Right lobe of liver (tissue), 6 donors: ENCODE measurements around the gene DIP2C. TPM values are rescaled to one million over a fixed set of nuclear protein-coding genes. Genes with fewer than 3 reads are reported as not detected.

Experiments used
- ATAC-seq, 4 donors: fragments of 200-7000 bp; cut with Tn5 transposase; one replicate each; pipeline ENCODE4 v1.9.1; 2020; ENCODE audit warnings: mild to moderate bottlenecking in 4 of 4, moderate library complexity in 4 of 4
- DNase-seq, 3 donors: peaks; one replicate each; pipeline ENCODE4 v3.0.0-alpha.2; 2020
- H3K27ac ChIP-seq, 3 donors: fragments of 200-600 bp; one replicate each; pipeline ENCODE4 v1.8.0; 2022
- H3K27me3 ChIP-seq, 2 donors: fragments of 200-600 bp; one replicate each; pipeline ENCODE4 v1.8.0; 2022
- H3K36me3 ChIP-seq, 4 donors: fragments of 200-600 bp; sonication (generic) in 1 of 4; one replicate each; pipeline versions ENCODE4 v1.5.1 to v1.8.0; 2017 to 2022; ENCODE audit warnings: control low read depth in 1 of 4
- H3K4me1 ChIP-seq, 4 donors: fragments of 200-600 bp; sonication (generic) in 1 of 4; one replicate each; pipeline versions ENCODE4 v1.5.1 to v1.8.0; 2017 to 2022; ENCODE audit warnings: control low read depth in 1 of 4
- H3K4me3 ChIP-seq, 3 donors: fragments of 200-600 bp; one replicate each; pipeline ENCODE4 v1.8.0; 2022
- H3K9me3 ChIP-seq, 4 donors: fragments of 200-600 bp; sonication (generic) in 1 of 4; one replicate each; pipeline versions ENCODE4 v1.5.1 to v1.8.0; 2017 to 2022; ENCODE audit warnings: control low read depth in 1 of 4
- POLR2A ChIP-seq: fragments of 450-650 bp; IDR thresholded peaks from one replicate; pipeline ENCODE4 v1.6.1; 2017; ENCODE audit warnings: antibody characterized with exemption, mild to moderate bottlenecking
- WGBS: methylation state at CpG from one replicate; pipeline ENCODE4 v1.1.6; 2018; ENCODE audit warnings: low coverage, low lambda C conversion rate; ENCODE audit not compliant: insufficient coverage; ENCODE audit errors: missing lambda C conversion rate; 5-methylcytosine and 5-hydroxymethylcytosine counted together
- intact Hi-C, 2 donors: fragments of 100-400 bp; cut with DNase I; formaldehyde crosslinking; loops; one replicate each; pipeline versions ENCODE4 v1.11.2 to v1.14.1; 2022
- total RNA-seq, 6 experiments: library from RNA; depleted of rRNA in 2 of 6; stranded (reverse); fragments of >200 nt in 2 of 6; fragmentation: NEBNext Ultra II Directional in 3 of 6; extraction: Animal tissue kit (Norgen Biotek cat#: 25700) in 3 of 6; gene quantifications; one replicate each; pipeline versions ENCODE4 v1.1.0 to v1.2.4, GENCODE V29; 2016 to 2023
- TF ChIP-seq, protein P1 (sequence below), 4 donors: fragments of 200-600 bp in 3 of 4; fragments of 450-650 bp in 1 of 4; IDR thresholded peaks; one replicate each; pipeline versions ENCODE4 v1.5.1 to v1.8.0; 2016 to 2022; ENCODE audit warnings: antibody characterized with exemption in 4 of 4, mild to moderate bottlenecking in 2 of 4
- donor health status: DM: no; HTN: yes; CAD: no.
- donor health status: DM: no; HTN: no; CAD: no.
- donor health status: DM: no; HTN: no; CAD: no.
- donor health status: DM: no; HTN: yes; CAD: no.
- donor health status: DM: no; HTN: yes; CAD: no.

DIP2C gene
- total RNA-seq, 6 experiments from 2014 or later: 8.0 to 13.5 (median 11.7) TPM

- intact Hi-C loops: no loop called here
- Histone ChIP-seq H3K9me3 (no peaks in the 10 kb centered on the region), H3K36me3 (peaks cover 2 to 51% (median 16%) of the 10 kb centered on the region in 4 donors), H3K4me3 (no peak overlapping the region), H3K27me3 (no peaks in the 10 kb centered on the region), H3K27ac (no peak overlapping the region), H3K4me1 (no peaks in the 10 kb centered on the region)
- no peak for DNase-seq
- TF ChIP-seq POLR2A: no peak
- TF ChIP-seq, protein P1, sequence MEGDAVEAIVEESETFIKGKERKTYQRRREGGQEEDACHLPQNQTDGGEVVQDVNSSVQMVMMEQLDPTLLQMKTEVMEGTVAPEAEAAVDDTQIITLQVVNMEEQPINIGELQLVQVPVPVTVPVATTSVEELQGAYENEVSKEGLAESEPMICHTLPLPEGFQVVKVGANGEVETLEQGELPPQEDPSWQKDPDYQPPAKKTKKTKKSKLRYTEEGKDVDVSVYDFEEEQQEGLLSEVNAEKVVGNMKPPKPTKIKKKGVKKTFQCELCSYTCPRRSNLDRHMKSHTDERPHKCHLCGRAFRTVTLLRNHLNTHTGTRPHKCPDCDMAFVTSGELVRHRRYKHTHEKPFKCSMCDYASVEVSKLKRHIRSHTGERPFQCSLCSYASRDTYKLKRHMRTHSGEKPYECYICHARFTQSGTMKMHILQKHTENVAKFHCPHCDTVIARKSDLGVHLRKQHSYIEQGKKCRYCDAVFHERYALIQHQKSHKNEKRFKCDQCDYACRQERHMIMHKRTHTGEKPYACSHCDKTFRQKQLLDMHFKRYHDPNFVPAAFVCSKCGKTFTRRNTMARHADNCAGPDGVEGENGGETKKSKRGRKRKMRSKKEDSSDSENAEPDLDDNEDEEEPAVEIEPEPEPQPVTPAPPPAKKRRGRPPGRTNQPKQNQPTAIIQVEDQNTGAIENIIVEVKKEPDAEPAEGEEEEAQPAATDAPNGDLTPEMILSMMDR (IDR thresholded peaks at IDR 0.05): no peak
- ATAC-seq: no peak
- WGBS: 87% methylated on average over 9 of the region's 9 CpGs
These were observed 443.0 kb downstream of the DIP2C start for GRCh38 chr10:246431-246830.

DNA sequence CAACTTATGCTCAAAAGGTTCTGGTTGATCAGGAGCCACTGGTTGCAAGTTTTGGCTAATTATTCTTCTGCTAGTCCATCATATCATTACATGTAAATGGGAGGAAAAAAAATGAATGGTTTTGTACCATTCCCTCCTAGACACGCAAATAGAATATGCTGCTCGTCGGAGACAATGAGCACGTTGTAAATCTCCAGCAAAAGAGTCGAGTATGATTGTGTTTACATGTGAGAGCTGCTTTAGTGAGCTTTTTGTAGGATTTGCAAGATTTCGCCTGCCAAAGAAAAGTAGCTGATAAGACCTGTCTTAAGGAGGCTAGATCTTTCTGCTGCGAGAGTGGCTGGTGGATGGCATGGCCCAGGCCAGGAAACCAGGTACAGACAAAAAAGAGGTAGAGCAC lies 445.2 kb downstream of the DIP2C start:
- TF ChIP-seq, protein P1 (IDR thresholded peaks at IDR 0.05): no peak
- no peak for TF ChIP-seq POLR2A
- 93% methylated on average over 7 of the region's 7 CpGs for WGBS
- ATAC-seq (no peak), DNase-seq (no peak)
- no peaks in the 10 kb centered on the region for H3K27me3 ChIP-seq
- no peak overlapping the region for H3K27ac ChIP-seq
- intact Hi-C loops: no loop called here
- H3K4me3 ChIP-seq: no peak overlapping the region
- no peaks in the 10 kb centered on the region for H3K9me3 ChIP-seq
- no peaks in the 10 kb centered on the region for H3K4me1 ChIP-seq
- peaks cover 5 to 59% (median 15%) of the 10 kb centered on the region in 4 donors for H3K36me3 ChIP-seq

- H3K36me3 ChIP-seq: peaks cover 0 to 48% (median 7%) of the 10 kb centered on the region in 4 donors
- no peak overlapping the region for H3K27ac ChIP-seq
- WGBS: 80% methylated on average over 9 of the region's 9 CpGs
- no peak overlapping the region for H3K4me3 ChIP-seq
- H3K9me3 ChIP-seq: no peaks in the 10 kb centered on the region
- DNase-seq: no peak
- H3K27me3 ChIP-seq: no peaks in the 10 kb centered on the region
- no peak for TF ChIP-seq POLR2A
- TF ChIP-seq, protein P1 (IDR thresholded peaks at IDR 0.05): no peak
- H3K4me1 ChIP-seq: no peaks in the 10 kb centered on the region
- ATAC-seq: no peak
- intact Hi-C loops: no loop called here
These were observed 447.4 kb downstream of the DIP2C start for GRCh38 chr10:241966-242643.

- DNase-seq: no peak
- Histone ChIP-seq H3K4me1 (no peaks in the 10 kb centered on the region), H3K27me3 (no peaks in the 10 kb centered on the region), H3K9me3 (no peaks in the 10 kb centered on the region), H3K27ac (no peak overlapping the region), H3K36me3 (peaks cover 0 to 43% (median 4%) of the 10 kb centered on the region in 4 donors), H3K4me3 (no peak overlapping the region)
- WGBS: 88% methylated on average over 6 of the region's 6 CpGs
- no peak for ATAC-seq
- intact Hi-C loops: no loop called here
- TF ChIP-seq POLR2A: no peak
- TF ChIP-seq, protein P1 (IDR thresholded peaks at IDR 0.05): no peak
These were observed 448.0 kb downstream of the DIP2C start for GRCh38 chr10:241451-241850.
